Mucosa of rectum (tissue), 2 donors: ENCODE results near the gene TINAGL1.

Experiments used
- H3K27ac ChIP-seq, 2 donors: one replicate each; pipeline ENCODE4 v1.7.0; 2013; ENCODE audit warnings: inconsistent platforms in 2 of 2, low read depth in 2 of 2, low read length in 2 of 2
- H3K27me3 ChIP-seq, 2 donors: one replicate each; pipeline ENCODE4 v1.7.0; 2013; ENCODE audit warnings: low read length in 2 of 2; ENCODE audit not compliant: control insufficient read depth in 2 of 2, insufficient read depth in 2 of 2
- H3K36me3 ChIP-seq, 2 donors: one replicate each; pipeline ENCODE4 v1.7.0; 2013; ENCODE audit warnings: low read length in 2 of 2; ENCODE audit not compliant: control insufficient read depth in 2 of 2, insufficient read depth in 2 of 2
- H3K4me1 ChIP-seq, 2 donors: one replicate each; pipeline ENCODE4 v1.7.0; 2013; ENCODE audit warnings: low read length in 2 of 2, mild to moderate bottlenecking in 1 of 2; ENCODE audit not compliant: control insufficient read depth in 2 of 2, insufficient read depth in 2 of 2
- H3K4me3 ChIP-seq, 2 donors: one replicate each; pipeline ENCODE4 v1.7.0; 2013; ENCODE audit warnings: low read length in 2 of 2
- H3K9ac ChIP-seq, 2 donors: one replicate each; pipeline ENCODE4 v1.7.0; 2013; ENCODE audit warnings: low read length in 2 of 2, low read depth in 1 of 2, mild to moderate bottlenecking in 1 of 2
- H3K9me3 ChIP-seq, 2 donors: one replicate each; pipeline ENCODE4 v1.7.0; 2013; ENCODE audit warnings: low read length in 2 of 2; ENCODE audit not compliant: control insufficient read depth in 2 of 2
- donor health status: healthy.
- donor health status: Normal muscosa, but diverticular disease.

The TINAGL1 gene

GRCh38 chr1:31592132-31592531 lies 15.8 kb downstream of the TINAGL1 start:
- Histone ChIP-seq H3K9ac (no peak overlapping the region), H3K27ac (no peak overlapping the region), H3K4me3 (no peak overlapping the region), H3K9me3 (no peaks in the 10 kb centered on the region), H3K4me1 (peaks cover 22 to 24% of the 10 kb centered on the region in 2 donors), H3K27me3 (no peaks in the 10 kb centered on the region), H3K36me3 (no peaks in the 10 kb centered on the region)

- no peak overlapping the region for H3K27ac ChIP-seq
- H3K4me3 ChIP-seq, result no peak overlapping the region
- H3K27me3 ChIP-seq, result no peaks in the 10 kb centered on the region
- H3K9ac ChIP-seq, result no peak overlapping the region
- no peaks in the 10 kb centered on the region for H3K9me3 ChIP-seq
- H3K36me3 ChIP-seq, result no peaks in the 10 kb centered on the region
- H3K4me1 ChIP-seq, result peaks cover 15% of the 10 kb centered on the region in 2 donors
Observed at GRCh38 chr1:31593136-31593665, 16.9 kb downstream of the TINAGL1 start.

- Histone ChIP-seq H3K4me3 (no peak overlapping the region), H3K27ac (no peak overlapping the region), H3K9ac (no peak overlapping the region), H3K4me1 (peaks cover 10% of the 10 kb centered on the region in 2 donors), H3K36me3 (no peaks in the 10 kb centered on the region), H3K9me3 (no peaks in the 10 kb centered on the region), H3K27me3 (no peaks in the 10 kb centered on the region)
Observed at GRCh38 chr1:31593770-31594632, 17.7 kb downstream of the TINAGL1 start.

GRCh38 chr1:31595836-31596736 lies 19.8 kb downstream of the TINAGL1 start:
- H3K9me3 ChIP-seq, result no peaks in the 10 kb centered on the region
- H3K27ac ChIP-seq, result no peak overlapping the region

GRCh38 chr1:31596737-31597097 lies 20.4 kb downstream of the TINAGL1 start:
- Histone ChIP-seq H3K4me3 (no peak overlapping the region), H3K9ac (no peak overlapping the region), H3K36me3 (no peaks in the 10 kb centered on the region), H3K4me1 (peaks cover 4 to 5% of the 10 kb centered on the region in 2 donors), H3K27ac (no peak overlapping the region), H3K27me3 (no peaks in the 10 kb centered on the region), H3K9me3 (no peaks in the 10 kb centered on the region)

More at GRCh38 chr1:31595836-31596736, 19.8 kb downstream of the TINAGL1 start:
- Histone ChIP-seq H3K4me3 (no peak overlapping the region), H3K9ac (no peak overlapping the region), H3K36me3 (no peaks in the 10 kb centered on the region), H3K4me1 (peaks cover 4 to 10% of the 10 kb centered on the region in 2 donors), H3K27me3 (no peaks in the 10 kb centered on the region)

GRCh38 chr1:31598980-31599379 lies 22.7 kb downstream of the TINAGL1 start:
- no peaks in the 10 kb centered on the region for H3K4me1 ChIP-seq
- no peaks in the 10 kb centered on the region for H3K9me3 ChIP-seq
- H3K27ac ChIP-seq, result no peak overlapping the region
- no peak overlapping the region for H3K9ac ChIP-seq
- no peak overlapping the region for H3K4me3 ChIP-seq
- no peaks in the 10 kb centered on the region for H3K27me3 ChIP-seq
- H3K36me3 ChIP-seq, result no peaks in the 10 kb centered on the region

- H3K36me3 ChIP-seq, result no peaks in the 10 kb centered on the region
- H3K27me3 ChIP-seq, result no peaks in the 10 kb centered on the region
- H3K27ac ChIP-seq, result no peak overlapping the region
- H3K9ac ChIP-seq, result no peak overlapping the region
- no peak overlapping the region for H3K4me3 ChIP-seq
- H3K9me3 ChIP-seq, result no peaks in the 10 kb centered on the region
- no peaks in the 10 kb centered on the region for H3K4me1 ChIP-seq
Observed at GRCh38 chr1:31600641-31601040, 24.3 kb downstream of the TINAGL1 start.

GRCh38 chr1:31602081-31602480 lies 25.8 kb downstream of the TINAGL1 start:
- H3K27me3 ChIP-seq, result no peaks in the 10 kb centered on the region
- no peaks in the 10 kb centered on the region for H3K36me3 ChIP-seq
- no peak overlapping the region for H3K27ac ChIP-seq
- H3K9ac ChIP-seq, result no peak overlapping the region
- H3K4me3 ChIP-seq, result no peak overlapping the region
- no peaks in the 10 kb centered on the region for H3K9me3 ChIP-seq
- no peaks in the 10 kb centered on the region for H3K4me1 ChIP-seq

- no peaks in the 10 kb centered on the region for H3K27me3 ChIP-seq
- H3K9ac ChIP-seq, result no peak overlapping the region
- no peaks in the 10 kb centered on the region for H3K36me3 ChIP-seq
- H3K9me3 ChIP-seq, result no peaks in the 10 kb centered on the region
- no peak overlapping the region for H3K27ac ChIP-seq
- H3K4me1 ChIP-seq, result no peaks in the 10 kb centered on the region
- H3K4me3 ChIP-seq, result no peak overlapping the region
Observed at GRCh38 chr1:31605908-31606427, 29.7 kb downstream of the TINAGL1 start.

GRCh38 chr1:31607360-31607759 lies 31.0 kb downstream of the TINAGL1 start:
- H3K9me3 ChIP-seq, result no peaks in the 10 kb centered on the region
- H3K9ac ChIP-seq, result no peak overlapping the region
- no peaks in the 10 kb centered on the region for H3K36me3 ChIP-seq
- no peaks in the 10 kb centered on the region for H3K4me1 ChIP-seq
- no peaks in the 10 kb centered on the region for H3K27me3 ChIP-seq
- no peak overlapping the region for H3K27ac ChIP-seq
- no peak overlapping the region for H3K4me3 ChIP-seq
